LNCaP clone FGC (cell line): ENCODE results near the gene PPP5C.
"Not testable (repeated sequence)": the region's sequence is repeated elsewhere in the genome, so short reads cannot be mapped to it uniquely, and the experiment has no call there.

Experiments
- DNase-seq: peaks from one replicate; pipeline ENCODE4 v3.0.0-alpha.2; 2011; ENCODE audit warnings: low read depth
- H3K4me3 ChIP-seq: 2 replicates; pipeline ENCODE4 v1.5.1; 2011; ENCODE audit warnings: mild to moderate bottlenecking, low read depth, low read length, control low read depth
- TF ChIP-seq, protein P1 (sequence below): IDR thresholded peaks from 2 replicates; pipeline ENCODE4 v1.5.1; 2012; ENCODE audit warnings: mild to moderate bottlenecking; ENCODE audit not compliant: control insufficient read depth, insufficient read depth; ENCODE audit errors: extremely low read depth

Gene PPP5C

DNA sequence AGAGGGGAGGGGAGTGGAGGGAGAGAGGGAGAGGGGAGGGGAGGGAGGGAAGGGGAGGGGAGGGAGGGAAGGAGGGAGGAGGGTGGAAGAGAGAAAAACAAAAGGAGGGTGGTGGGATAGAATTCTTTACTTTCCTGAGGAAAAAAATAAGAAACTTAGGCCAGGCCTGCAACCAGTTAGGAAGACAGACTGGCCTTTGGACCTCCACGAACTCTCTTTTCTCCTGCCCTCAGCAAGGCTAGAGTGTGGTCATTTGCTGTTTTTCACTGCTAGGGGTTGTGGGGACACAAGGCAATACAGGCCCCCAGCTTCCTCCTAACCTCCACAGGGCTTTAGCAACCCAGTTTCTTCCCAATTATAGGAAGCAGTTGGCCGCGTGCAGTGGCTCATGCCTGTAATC, 62.3 kb downstream of the PPP5C start:
- TF ChIP-seq, protein P1, sequence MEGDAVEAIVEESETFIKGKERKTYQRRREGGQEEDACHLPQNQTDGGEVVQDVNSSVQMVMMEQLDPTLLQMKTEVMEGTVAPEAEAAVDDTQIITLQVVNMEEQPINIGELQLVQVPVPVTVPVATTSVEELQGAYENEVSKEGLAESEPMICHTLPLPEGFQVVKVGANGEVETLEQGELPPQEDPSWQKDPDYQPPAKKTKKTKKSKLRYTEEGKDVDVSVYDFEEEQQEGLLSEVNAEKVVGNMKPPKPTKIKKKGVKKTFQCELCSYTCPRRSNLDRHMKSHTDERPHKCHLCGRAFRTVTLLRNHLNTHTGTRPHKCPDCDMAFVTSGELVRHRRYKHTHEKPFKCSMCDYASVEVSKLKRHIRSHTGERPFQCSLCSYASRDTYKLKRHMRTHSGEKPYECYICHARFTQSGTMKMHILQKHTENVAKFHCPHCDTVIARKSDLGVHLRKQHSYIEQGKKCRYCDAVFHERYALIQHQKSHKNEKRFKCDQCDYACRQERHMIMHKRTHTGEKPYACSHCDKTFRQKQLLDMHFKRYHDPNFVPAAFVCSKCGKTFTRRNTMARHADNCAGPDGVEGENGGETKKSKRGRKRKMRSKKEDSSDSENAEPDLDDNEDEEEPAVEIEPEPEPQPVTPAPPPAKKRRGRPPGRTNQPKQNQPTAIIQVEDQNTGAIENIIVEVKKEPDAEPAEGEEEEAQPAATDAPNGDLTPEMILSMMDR = no peak
- no peak overlapping the region for H3K4me3 ChIP-seq
- no peak for DNase-seq

DNA sequence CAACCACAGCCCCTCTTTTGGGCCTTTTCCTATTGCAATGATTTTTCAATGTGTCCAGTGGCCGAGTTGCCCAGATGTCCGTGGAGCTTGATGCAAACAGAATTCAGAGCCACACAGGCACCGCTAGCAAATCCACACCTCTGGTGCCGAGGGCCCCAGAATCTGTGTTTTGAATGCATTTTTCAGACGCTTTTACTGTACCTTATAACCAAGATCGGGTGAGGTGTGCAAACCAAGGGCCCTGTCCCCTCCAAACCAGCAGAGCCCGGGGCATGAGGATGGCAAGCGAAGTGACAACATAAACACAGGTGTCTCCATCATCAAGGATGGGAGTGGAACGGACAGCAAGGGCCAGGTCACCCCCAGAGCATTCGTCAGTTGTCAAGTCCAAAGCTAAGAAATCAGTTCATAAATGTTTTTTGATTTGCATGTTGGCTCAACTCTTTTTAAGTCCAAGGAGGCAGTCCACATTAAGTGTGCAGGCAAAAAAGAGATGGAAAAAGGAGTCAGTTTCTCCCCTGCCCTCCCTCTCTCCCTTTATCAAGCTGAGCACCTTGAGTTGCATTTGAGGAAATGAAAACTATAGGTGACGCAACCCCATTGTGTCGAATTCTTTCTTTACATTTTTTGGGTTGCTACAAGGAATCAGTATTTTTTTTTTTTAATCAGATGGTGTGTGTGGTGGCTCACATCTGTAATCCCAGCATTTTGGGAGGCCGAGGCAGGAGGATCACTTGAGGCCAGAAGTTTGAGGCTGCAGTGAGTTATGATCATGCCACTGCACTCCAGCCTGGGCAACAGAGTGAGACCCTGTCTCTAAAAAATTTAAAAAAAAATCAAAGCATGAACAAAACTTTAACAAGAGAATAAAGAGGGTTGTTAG, 63.6 kb downstream of the PPP5C start:
- TF ChIP-seq, protein P1 = no peak
- DNase-seq = no peak
- no peak overlapping the region for H3K4me3 ChIP-seq

DNA sequence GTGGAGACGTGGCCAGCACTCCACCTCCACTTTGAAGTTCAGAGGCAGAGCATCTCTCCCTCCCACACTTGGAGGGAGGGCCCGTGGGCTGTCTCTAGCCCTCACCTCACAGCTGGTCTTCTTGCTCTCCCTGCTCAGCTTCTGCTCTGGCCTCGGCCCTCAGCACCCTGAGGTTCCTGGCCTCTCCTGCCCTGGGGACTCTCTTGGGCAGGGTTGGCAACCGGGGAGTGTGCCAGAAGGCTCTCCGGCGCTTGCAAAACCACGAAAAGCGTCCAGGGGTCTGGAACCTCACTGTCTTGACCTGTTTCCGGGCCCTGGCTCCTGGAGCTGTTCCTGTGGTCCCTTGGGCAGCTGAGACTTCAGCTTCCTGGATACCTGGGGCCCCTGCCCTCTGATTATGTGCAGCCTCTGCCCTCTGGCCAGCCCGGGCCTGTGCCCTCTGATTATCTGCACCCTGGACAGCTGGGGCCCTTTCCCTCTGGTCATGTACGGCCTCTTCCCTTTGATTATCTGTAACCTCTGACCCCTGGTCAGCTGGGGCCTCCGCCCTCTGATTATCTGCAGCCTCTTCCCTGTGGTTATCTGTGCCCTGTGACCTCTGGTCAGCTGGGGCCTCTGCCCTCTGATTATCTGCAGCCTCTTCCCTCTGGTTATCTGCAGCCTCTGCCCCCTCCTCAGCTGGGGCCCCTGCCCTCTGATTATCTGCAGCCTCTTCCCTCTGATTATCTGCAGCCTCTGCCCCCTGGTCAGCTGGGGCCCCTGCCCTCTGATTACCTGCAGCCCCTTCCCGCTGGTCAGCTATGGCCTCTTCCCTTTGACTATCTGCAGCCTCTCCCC, 64.4 kb downstream of the PPP5C start:
- TF ChIP-seq, protein P1 = no peak
- DNase-seq = no peak
- no peak overlapping the region for H3K4me3 ChIP-seq

- TF ChIP-seq, protein P1 = no peak
- H3K4me3 ChIP-seq = no peak overlapping the region
- no peak for DNase-seq
Observed at GRCh38 chr19:46411925-46412649, 65.2 kb downstream of the PPP5C start.

DNA sequence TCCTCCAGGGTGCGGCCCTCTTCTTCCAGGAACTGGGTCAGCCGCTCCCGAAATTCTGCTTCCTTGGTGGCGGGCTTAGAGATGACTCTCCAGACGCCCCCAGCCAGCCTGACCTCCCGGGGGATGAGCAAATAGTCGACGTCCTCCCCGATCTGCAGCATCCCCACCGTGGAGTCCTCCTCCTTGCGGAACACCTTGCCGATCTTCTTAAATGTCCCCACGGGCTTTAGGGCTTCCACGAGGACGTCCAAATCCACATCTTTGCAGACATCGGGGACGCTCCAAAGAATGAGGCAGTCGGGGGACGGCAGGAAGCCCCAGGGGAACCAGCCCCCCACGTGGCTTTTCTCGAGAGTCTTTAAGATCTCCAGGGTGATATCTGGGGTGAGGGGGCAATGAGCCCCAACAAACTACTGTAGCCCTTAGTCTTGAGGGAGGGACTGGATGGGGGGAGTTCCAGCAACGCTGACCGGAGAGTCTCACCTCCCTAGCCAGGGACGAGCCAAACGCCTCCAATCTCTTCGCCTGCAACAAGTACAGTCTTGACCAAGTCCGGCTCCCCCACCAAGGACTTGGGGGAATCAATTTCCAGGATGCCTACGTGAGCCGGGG, 65.9 kb downstream of the PPP5C start:
- no peak overlapping the region for H3K4me3 ChIP-seq
- TF ChIP-seq, protein P1 = no peak
- no peak for DNase-seq

- no peak within 1 kb of the TSS for H3K4me3 ChIP-seq
- TF ChIP-seq, protein P1 = no peak
- no peak for DNase-seq
Observed at GRCh38 chr19:46413262-46414031, 66.6 kb downstream of the PPP5C start, which contains the start of gene CCDC8. CCDC8 (minus strand) TSS chr19:46413564; CDS start chr19:46412810, 754 bp downstream.

DNA sequence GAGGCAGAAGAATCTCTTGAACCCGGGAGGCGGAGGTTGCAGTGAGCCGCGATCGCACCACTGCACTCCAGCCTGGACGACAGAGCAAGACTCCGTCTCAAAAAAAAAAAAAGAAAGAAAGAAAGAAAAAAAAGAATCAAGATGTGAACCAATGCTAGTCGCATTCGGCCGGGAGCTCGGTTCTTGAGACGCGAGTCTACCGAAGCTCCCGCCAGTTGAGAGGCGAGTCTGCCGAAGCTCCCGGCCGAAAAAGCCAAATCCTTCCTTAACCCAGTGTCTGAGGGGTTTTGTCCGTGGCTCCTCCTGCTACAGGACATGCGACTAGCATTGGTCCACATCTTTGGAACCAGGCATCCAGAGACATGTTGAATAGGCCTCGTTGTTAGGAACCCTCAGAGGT, 68.0 kb downstream of the PPP5C start:
- DNase-seq, H3K4me3 ChIP-seq: not testable (repeated sequence)

- not testable (repeated sequence) for H3K4me3 ChIP-seq, DNase-seq
Observed at GRCh38 chr19:46415804-46416709, 69.2 kb downstream of the PPP5C start.
